H1 (cell line): Measurements from ENCODE around the gene FRMD4A. TPM values are rescaled to one million over a fixed set of nuclear protein-coding genes. Genes with fewer than 3 reads are reported as not detected.

Experiments
- CTCF ChIA-PET: fragments of 300-600 bp; sonication (Branson Sonifier 250); formaldehyde crosslinking; loops from one replicate; lab custom pipeline; 2021; ENCODE audit not compliant: partially characterized antibody; lab: Charles Lee
- POLR2A ChIA-PET: fragments of 300-600 bp; sonication (Branson Sonifier 250); formaldehyde crosslinking; loops from one replicate; lab custom pipeline; 2021; ENCODE audit warnings: inconsistent platforms; ENCODE audit not compliant: partially characterized antibody; lab: Charles Lee
- DNase-seq, 2 experiments: peaks; one replicate each; pipeline versions ENCODE4 v3.0.0 to v3.0.0-alpha.2; 2010 to 2022; ENCODE audit warnings: low spot score in 2 of 2, low read depth in 1 of 2, mixed read lengths in 1 of 2
- FAIRE-seq: peaks from 2 replicates; lab custom pipeline; 2011; peaks lifted over from hg19 to GRCh38; lab: Jason Lieb, UNC
- H2AFZ ChIP-seq: 2 replicates; pipeline ENCODE4 v1.8.1; 2012; ENCODE audit warnings: low read length, inconsistent platforms
- H2AK5ac ChIP-seq: 2 replicates; pipeline ENCODE4 v1.6.1; 2013; ENCODE audit warnings: low read depth, low read length
- H2BK120ac ChIP-seq: replicated peaks from 2 replicates; pipeline ENCODE3; 2013; ENCODE audit warnings: low read depth, low read length, inconsistent platforms
- H2BK12ac ChIP-seq: 2 replicates; pipeline ENCODE4 v1.6.1; 2013; ENCODE audit warnings: low read depth, low read length
- H2BK15ac ChIP-seq: 2 replicates; pipeline ENCODE4 v1.6.1; 2013; ENCODE audit warnings: low read length
- H2BK20ac ChIP-seq: 2 replicates; pipeline ENCODE4 v1.6.1; 2013; ENCODE audit warnings: low read length
- H2BK5ac ChIP-seq: 2 replicates; pipeline ENCODE4 v1.6.1; 2013; ENCODE audit warnings: low read depth, low read length
- H3K14ac ChIP-seq: 2 replicates; pipeline ENCODE4 v1.6.1; 2013; ENCODE audit warnings: inconsistent platforms; ENCODE audit not compliant: insufficient read length
- H3K18ac ChIP-seq: 2 replicates; pipeline ENCODE4 v1.6.1; 2013; ENCODE audit warnings: low read length; ENCODE audit errors: extremely low read depth
- H3K23ac ChIP-seq: 2 replicates; pipeline ENCODE4 v1.6.1; 2013; ENCODE audit warnings: inconsistent platforms; ENCODE audit not compliant: insufficient read length
- H3K23me2 ChIP-seq: 2 replicates; pipeline ENCODE4 v1.6.1; 2013; ENCODE audit warnings: low read depth, low read length
- H3K27ac ChIP-seq: 2 replicates; pipeline ENCODE4 v1.6.1; 2011; ENCODE audit warnings: low read depth, low read length, inconsistent platforms
- H3K27me3 ChIP-seq, 4 experiments: replicated peaks in 1 of 4; 1 replicate in 1 of 4; 2 replicates in 3 of 4; pipeline versions ENCODE4 v1.6.1 to v1.8.1; 2011 to 2013; ENCODE audit warnings: low read length in 3 of 4, mild to moderate bottlenecking in 3 of 4, inconsistent platforms in 2 of 4, mixed read lengths in 2 of 4, moderate library complexity in 1 of 4; ENCODE audit not compliant: control insufficient read depth in 3 of 4, insufficient read depth in 3 of 4; ENCODE audit errors: extremely low read depth in 1 of 4
- H3K36me3 ChIP-seq, 4 experiments: 2 replicates each; pipeline versions ENCODE4 v1.6.1 to v1.8.1; 2011 to 2013; ENCODE audit warnings: mild to moderate bottlenecking in 4 of 4, low read length in 3 of 4, moderate library complexity in 2 of 4, control low read depth in 1 of 4, inconsistent platforms in 1 of 4; ENCODE audit not compliant: insufficient read depth in 4 of 4, control insufficient read depth in 2 of 4
- H3K4ac ChIP-seq: replicated peaks from 2 replicates; pipeline ENCODE3; 2013; ENCODE audit warnings: low read length, low read depth, mixed read lengths, inconsistent platforms; ENCODE audit not compliant: insufficient read length
- H3K4me1 ChIP-seq, 4 experiments: replicated peaks in 1 of 4; 1 replicate in 1 of 4; 2 replicates in 3 of 4; pipeline versions ENCODE4 v1.6.1 to v1.8.1; 2011 to 2013; ENCODE audit warnings: low read length in 3 of 4, inconsistent platforms in 2 of 4, mixed read lengths in 1 of 4; ENCODE audit not compliant: insufficient read depth in 4 of 4, control insufficient read depth in 3 of 4
- H3K4me2 ChIP-seq, 2 experiments: 2 replicates each; pipeline versions ENCODE4 v1.6.1 to v1.8.1; 2011 to 2013; ENCODE audit warnings: low read depth in 2 of 2, low read length in 2 of 2, control low read depth in 1 of 2, inconsistent platforms in 1 of 2, mild to moderate bottlenecking in 1 of 2; ENCODE audit not compliant: insufficient read depth in 1 of 2
- H3K4me3 ChIP-seq, 4 experiments: fragments of 200-600, 300-600 bp in 1 of 4; sonication (generic), shearing (Covaris generic), sonication (Bioruptor Twin) in 1 of 4; 2 replicates each; pipeline versions ENCODE4 v1.5.1 to v1.8.1; 2011 to 2016; ENCODE audit warnings: low read length in 4 of 4, low read depth in 3 of 4, control low read depth in 2 of 4, inconsistent platforms in 2 of 4, mild to moderate bottlenecking in 2 of 4, mixed read lengths in 1 of 4, moderate library complexity in 1 of 4; ENCODE audit not compliant: insufficient read depth in 2 of 4; ENCODE audit errors: extremely low read depth in 1 of 4
- H3K56ac ChIP-seq: replicated peaks from 2 replicates; pipeline ENCODE3; 2013; ENCODE audit warnings: low read depth, mild to moderate bottlenecking, mixed read lengths, low read length, inconsistent platforms; ENCODE audit not compliant: insufficient read length
- H3K79me1 ChIP-seq: 2 replicates; pipeline ENCODE4 v1.6.1; 2013; ENCODE audit warnings: low read depth, low read length, control low read depth
- H3K79me2 ChIP-seq, 2 experiments: 2 replicates each; pipeline versions ENCODE4 v1.6.1 to v1.8.1; 2012 to 2013; ENCODE audit warnings: low read length in 2 of 2, mild to moderate bottlenecking in 2 of 2, inconsistent platforms in 1 of 2; ENCODE audit not compliant: insufficient read depth in 2 of 2, control insufficient read depth in 1 of 2
- H3K9ac ChIP-seq, 4 experiments: replicated peaks in 1 of 4; 1 replicate in 1 of 4; 2 replicates in 3 of 4; pipeline versions ENCODE4 v1.6.1 to v1.8.1; 2011 to 2013; ENCODE audit warnings: low read depth in 3 of 4, low read length in 3 of 4, control low read depth in 2 of 4, mild to moderate bottlenecking in 2 of 4, moderate library complexity in 2 of 4, inconsistent platforms in 1 of 4; ENCODE audit errors: extremely low read depth in 1 of 4
- H3K9me3 ChIP-seq, 2 experiments: 2 replicates each; pipeline versions ENCODE4 v1.6.1 to v1.8.1; 2012 to 2013; ENCODE audit warnings: mild to moderate bottlenecking in 2 of 2, moderate library complexity in 2 of 2, control low read depth in 1 of 2, inconsistent platforms in 1 of 2, low read depth in 1 of 2, low read length in 1 of 2, mixed read lengths in 1 of 2; ENCODE audit not compliant: insufficient read depth in 2 of 2
- H4K20me1 ChIP-seq, 2 experiments: replicated peaks in 1 of 2; 2 replicates each; pipeline versions ENCODE3 to v1.8.1; 2011 to 2013; ENCODE audit warnings: inconsistent platforms in 2 of 2, low read length in 2 of 2, mild to moderate bottlenecking in 1 of 2; ENCODE audit not compliant: insufficient read depth in 2 of 2, control insufficient read depth in 1 of 2
- H4K5ac ChIP-seq: 2 replicates; pipeline ENCODE4 v1.6.1; 2013; ENCODE audit warnings: low read length, low read depth, mixed read lengths, inconsistent platforms; ENCODE audit not compliant: insufficient read length
- H4K8ac ChIP-seq: 2 replicates; pipeline ENCODE4 v1.8.0; 2013; ENCODE audit warnings: mild to moderate bottlenecking, moderate library complexity, low read length, inconsistent platforms; ENCODE audit not compliant: insufficient read depth; ENCODE audit errors: extremely low read depth
- H4K91ac ChIP-seq: replicated peaks from 2 replicates; pipeline ENCODE3; 2013; ENCODE audit warnings: low read length, mixed read lengths, inconsistent platforms; ENCODE audit not compliant: insufficient read length
- CBX8 ChIP-seq: fragments of 300-800, 300-1000 bp; sonication (generic); IDR thresholded peaks from 2 replicates; pipeline ENCODE4 v1.7.1; 2016; ENCODE audit warnings: low read depth, low read length, borderline replicate concordance
- CHD1 ChIP-seq: IDR thresholded peaks from 2 replicates; pipeline ENCODE4 v1.6.1; 2012; ENCODE audit warnings: low read depth, low read length, improper control_type of control experiment
- HDAC6 ChIP-seq: IDR thresholded peaks from one replicate; pipeline ENCODE4 v1.7.1; 2012; ENCODE audit warnings: low read depth, mild to moderate bottlenecking, inconsistent platforms, low read length, moderate library complexity
- KDM5A ChIP-seq: fragments of 200-600 bp; IDR thresholded peaks from 2 replicates; pipeline ENCODE4 v1.7.1; 2012; ENCODE audit warnings: mild to moderate bottlenecking, low read length, inconsistent platforms, mixed read lengths
- SAP30 ChIP-seq: fragments of 300-600 bp; sonication (generic); IDR thresholded peaks from 2 replicates; pipeline ENCODE4 v1.7.1; 2012; ENCODE audit warnings: low read length, moderate library complexity, mild to moderate bottlenecking, inconsistent platforms; ENCODE audit not compliant: insufficient read depth, insufficient replicate concordance
- SIN3A ChIP-seq, 2 experiments: IDR thresholded peaks in 1 of 2; conservative IDR thresholded peaks in 1 of 2; 2 replicates each; pipeline ENCODE4 v1.6.1; 2011 to 2012; ENCODE audit warnings: low read length in 2 of 2, improper control_type of control experiment in 1 of 2, low read depth in 1 of 2, mild to moderate bottlenecking in 1 of 2
- SP4 ChIP-seq: IDR thresholded peaks from 2 replicates; pipeline ENCODE4 v1.6.1; 2012; ENCODE audit warnings: low read length, inconsistent platforms
- WGBS, 2 experiments: shearing (Covaris generic) in 1 of 2; methylation state at CpG; one replicate each; pipeline versions ENCODE4 v1.1.6 to v1.1.7; 2013 to 2015; ENCODE audit warnings: low lambda C conversion rate in 2 of 2, mixed read lengths in 2 of 2, inconsistent platforms in 1 of 2, low coverage in 1 of 2, missing lambda C conversion rate in 1 of 2; ENCODE audit not compliant: insufficient replicate concordance in 2 of 2, insufficient coverage in 1 of 2, insufficient read length in 1 of 2; ENCODE audit errors: extremely low coverage in 1 of 2, missing lambda C conversion rate in 1 of 2; 5-methylcytosine and 5-hydroxymethylcytosine counted together
- polyA plus RNA-seq, 7 experiments: library from polyadenylated mRNA; depleted of rRNA in 3 of 7; stranded (reverse) in 5 of 7; unstranded in 2 of 7; fragments of >200 nt in 5 of 7; fragments of 200-250 nt in 2 of 7; gene quantifications; 1 replicate in 5 of 7; 2 replicates in 1 of 7; 4 replicates in 1 of 7; pipeline versions ENCODE4 v1.2.1 to v1.2.3, GENCODE V29; 2011 to 2013; ENCODE audit warnings: missing spikeins in 2 of 7, mixed read lengths in 2 of 7
- total RNA-seq: library from RNA; stranded (reverse); fragmentation: NEBNext Ultra II Directional; extraction: Animal tissue kit (Norgen Biotek cat#: 25700); gene quantifications from 2 replicates; pipeline ENCODE4 v1.2.1, GENCODE V29; 2021
- TF ChIP-seq, protein P1 (sequence below): IDR thresholded peaks from 2 replicates; pipeline ENCODE4 v1.6.1; 2012; ENCODE audit warnings: low read length, inconsistent platforms
- TF ChIP-seq, protein P2 (sequence below): IDR thresholded peaks from 2 replicates; pipeline ENCODE4 v1.6.1; 2012; ENCODE audit warnings: inconsistent platforms

FRMD4A gene
- total and polyA plus RNA-seq, 2 of the 8 experiments (the other 6 are each of a cell fraction or from before 2014, with no cell fraction given): 38.6 to 39.6 TPM

DNA sequence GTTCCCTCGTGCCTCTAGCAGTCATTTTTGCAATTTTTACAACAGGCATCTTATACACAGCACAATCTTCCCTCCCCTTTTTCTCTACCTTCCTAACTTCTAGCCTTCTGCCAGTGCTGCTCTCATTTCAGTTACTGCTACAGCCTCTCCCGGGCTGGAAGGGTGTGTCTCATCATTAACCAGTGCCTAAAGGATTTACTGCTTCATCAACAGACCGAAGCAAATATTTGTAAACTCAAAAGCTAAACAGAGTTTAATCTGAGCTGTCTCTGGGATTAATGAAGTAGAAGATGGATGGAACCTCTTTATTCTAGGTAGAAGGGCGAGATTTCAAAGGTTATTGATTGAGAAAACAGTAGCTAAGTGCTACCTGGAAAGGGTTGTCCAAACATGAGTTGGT is 649.6 kb downstream of the FRMD4A start:
- POLR2A ChIA-PET: interaction anchor here (1.1 kb wide), 1 partner anchor 17 kb away, joined by 3 read pairs; no protein-coding TSS in a partner anchor
- no peak overlapping the region for H3K18ac ChIP-seq

More for the DNA sequence above, 649.6 kb downstream of the FRMD4A start:
- no peaks in the 10 kb centered on the region for H4K20me1 ChIP-seq
- CTCF ChIA-PET: interaction anchor here (1.0 to 1.4 kb wide), 3 partner anchors 22 to 24 kb away, joined by 3 to 4 read pairs (median 3); no protein-coding TSS in a partner anchor
- no peak for FAIRE-seq
- no peak for TF ChIP-seq SIN3A (conservative IDR thresholded peaks at IDR 0.05 in 1 of 2, IDR thresholded peaks at IDR 0.05 in 1 of 2; ENCODE audit: low read depth in 1 of 2, low read length in 2 of 2)
- TF ChIP-seq, protein P1, sequence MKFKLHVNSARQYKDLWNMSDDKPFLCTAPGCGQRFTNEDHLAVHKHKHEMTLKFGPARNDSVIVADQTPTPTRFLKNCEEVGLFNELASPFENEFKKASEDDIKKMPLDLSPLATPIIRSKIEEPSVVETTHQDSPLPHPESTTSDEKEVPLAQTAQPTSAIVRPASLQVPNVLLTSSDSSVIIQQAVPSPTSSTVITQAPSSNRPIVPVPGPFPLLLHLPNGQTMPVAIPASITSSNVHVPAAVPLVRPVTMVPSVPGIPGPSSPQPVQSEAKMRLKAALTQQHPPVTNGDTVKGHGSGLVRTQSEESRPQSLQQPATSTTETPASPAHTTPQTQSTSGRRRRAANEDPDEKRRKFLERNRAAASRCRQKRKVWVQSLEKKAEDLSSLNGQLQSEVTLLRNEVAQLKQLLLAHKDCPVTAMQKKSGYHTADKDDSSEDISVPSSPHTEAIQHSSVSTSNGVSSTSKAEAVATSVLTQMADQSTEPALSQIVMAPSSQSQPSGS: no peak
- TF ChIP-seq CBX8: no peak
- TF ChIP-seq CHD1: no peak
- TF ChIP-seq KDM5A: no peak
- TF ChIP-seq SP4: no peak
- no peak for TF ChIP-seq HDAC6
- TF ChIP-seq, protein P2, sequence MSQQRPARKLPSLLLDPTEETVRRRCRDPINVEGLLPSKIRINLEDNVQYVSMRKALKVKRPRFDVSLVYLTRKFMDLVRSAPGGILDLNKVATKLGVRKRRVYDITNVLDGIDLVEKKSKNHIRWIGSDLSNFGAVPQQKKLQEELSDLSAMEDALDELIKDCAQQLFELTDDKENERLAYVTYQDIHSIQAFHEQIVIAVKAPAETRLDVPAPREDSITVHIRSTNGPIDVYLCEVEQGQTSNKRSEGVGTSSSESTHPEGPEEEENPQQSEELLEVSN: no peak
- no peak for TF ChIP-seq SAP30
- TF ChIP-seq, all 59 proteins: peak for 0
- peaks cover 0 to 3% (median 0%) of the 10 kb centered on the region in 4 experiments; a peak in 1 of 8 replicates for H3K36me3 ChIP-seq
- H3K9me3 ChIP-seq: no peaks in the 10 kb centered on the region
- H2BK20ac ChIP-seq: no peak overlapping the region
- H3K4me2 ChIP-seq: no peak overlapping the region
- no peak overlapping the region for H3K27ac ChIP-seq
- 81% methylated on average over 4 of the region's 4 CpGs; no CpG with 5 or more reads in 1 of the 2 experiments for WGBS, 2 experiments
- no peak overlapping the region for H4K91ac ChIP-seq
- no peaks in the 10 kb centered on the region for H3K27me3 ChIP-seq
- H2BK120ac ChIP-seq: no peak overlapping the region
- no peak overlapping the region for H3K56ac ChIP-seq
- no peaks in the 10 kb centered on the region for H3K79me2 ChIP-seq
- DNase-seq: no peak
- H2BK12ac ChIP-seq: no peak overlapping the region
- no peak overlapping the region for H4K8ac ChIP-seq
- no peak overlapping the region for H3K4ac ChIP-seq
- H2AFZ ChIP-seq: no peak overlapping the region
- H4K5ac ChIP-seq: no peak overlapping the region
- peaks cover 0 to 4% (median 0%) of the 10 kb centered on the region in 4 experiments; a peak in 2 of 7 replicates for H3K4me1 ChIP-seq
- no peak overlapping the region for H3K14ac ChIP-seq
- no peak overlapping the region for H3K4me3 ChIP-seq
- no peak overlapping the region for H2AK5ac ChIP-seq
- no peak overlapping the region for H3K23ac ChIP-seq
- H2BK15ac ChIP-seq: no peak overlapping the region
- H3K79me1 ChIP-seq: no peaks in the 10 kb centered on the region
- no peaks in the 10 kb centered on the region for H3K23me2 ChIP-seq
- no peak overlapping the region for H3K9ac ChIP-seq
- H2BK5ac ChIP-seq: no peak overlapping the region
